GM20000 (cell line): Measurements from ENCODE around the gene KIF6.

Experiments
- DNase-seq: peaks from one replicate; pipeline ENCODE4 v3.0.0; 2012; ENCODE audit warnings: low spot score
- CTCF ChIP-seq: IDR thresholded peaks from 2 replicates; pipeline ENCODE4 v1.5.1; 2012; ENCODE audit warnings: mild to moderate bottlenecking, control low read depth; ENCODE audit errors: extremely low read depth, missing control alignments

KIF6 gene

GRCh38 chr6:39465539-39465938 lies 259.7 kb downstream of the KIF6 start:
- DNase-seq = no peak
- no peak for TF ChIP-seq CTCF

- no peak for DNase-seq
These were observed 261.1 kb downstream of the KIF6 start for GRCh38 chr6:39464067-39464466.

DNA sequence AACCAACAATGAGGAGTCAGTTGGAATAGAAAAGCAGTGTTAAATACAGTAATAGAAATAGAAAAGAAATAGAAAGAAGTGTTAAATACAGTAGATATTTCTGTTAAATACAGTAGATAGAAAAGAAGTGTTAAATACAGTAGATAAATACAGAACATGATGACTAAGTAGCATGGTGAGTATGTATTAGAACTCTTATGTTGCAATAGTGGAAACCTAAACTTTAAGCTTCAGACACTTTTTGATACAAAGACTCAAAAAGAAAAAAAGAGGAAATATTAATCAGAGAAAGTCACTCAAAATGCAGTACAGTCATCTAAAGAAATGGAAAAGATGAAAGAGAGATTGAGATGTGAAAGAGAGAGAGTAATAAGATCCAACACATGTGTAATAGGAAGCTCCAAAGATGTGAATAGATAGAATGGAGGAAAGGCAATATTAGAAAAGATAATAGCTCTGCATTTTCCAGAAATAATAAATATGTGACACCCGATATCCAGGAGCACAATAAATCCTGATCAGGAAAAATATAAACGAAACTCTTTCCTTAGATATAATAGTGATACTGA lies 271.2 kb downstream of the KIF6 start:
- DNase-seq = no peak
- no peak for TF ChIP-seq CTCF

More at GRCh38 chr6:39464067-39464466, 261.1 kb downstream of the KIF6 start:
- no peak for TF ChIP-seq CTCF

DNA sequence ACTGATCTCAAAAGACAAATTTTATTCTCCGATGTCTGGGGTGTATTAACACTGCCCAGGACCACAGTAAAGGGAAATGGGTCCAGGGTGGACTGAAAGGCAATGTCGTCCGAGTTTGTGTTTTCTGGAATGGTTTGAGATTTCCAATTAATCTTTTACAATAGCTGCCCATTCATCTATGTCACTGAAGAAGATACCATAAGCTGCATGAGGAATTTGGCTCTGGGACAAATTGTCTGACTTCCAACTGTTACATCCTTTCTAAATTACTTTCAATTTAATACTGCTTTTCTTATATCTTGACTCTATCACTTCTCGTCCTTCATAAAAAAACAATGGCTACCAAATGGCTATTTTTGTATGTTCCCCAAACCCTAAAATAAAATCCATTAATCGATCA lies 272.0 kb downstream of the KIF6 start:
- DNase-seq = no peak
- no peak for TF ChIP-seq CTCF

- no peak for TF ChIP-seq CTCF
- no peak for DNase-seq
These were observed 272.7 kb downstream of the KIF6 start for GRCh38 chr6:39452306-39453145.

DNA sequence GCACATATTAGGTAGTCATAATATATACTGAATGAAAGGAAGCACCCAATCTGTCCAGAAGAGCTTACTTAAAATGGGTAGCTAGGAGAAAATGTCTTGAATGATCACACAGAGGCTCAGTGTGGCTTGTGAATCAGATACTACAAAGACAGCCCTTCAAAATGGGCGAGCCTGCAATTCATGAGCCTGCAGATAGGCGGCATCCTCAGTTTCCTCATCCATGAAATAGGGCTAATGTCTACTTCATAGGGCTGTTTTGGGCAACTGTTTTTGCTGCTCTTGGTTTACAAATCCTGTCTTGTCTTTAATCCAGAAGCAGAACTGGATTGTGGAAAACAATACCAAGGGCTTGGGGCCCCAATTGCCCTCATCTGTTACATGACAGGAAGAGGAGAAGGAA lies 273.4 kb downstream of the KIF6 start:
- peak; percentile 65 for TF ChIP-seq CTCF
- peak; percentile 37 for DNase-seq

- no peak for DNase-seq
- TF ChIP-seq CTCF = no peak
These were observed 276.2 kb downstream of the KIF6 start for GRCh38 chr6:39449022-39449421.
